ENCODE results near the gene ASXL1. TPM values are rescaled to one million over a fixed set of nuclear protein-coding genes. Genes with fewer than 3 reads are reported as not detected.
A peak's percentile ranks its signal among the peaks of the same experiment; 100 is the strongest.
"Not testable (repeated sequence)": the region's sequence is repeated elsewhere in the genome, so short reads cannot be mapped to it uniquely, and the experiment has no call there.

ASXL1 gene
- total and polyA plus RNA-seq, 4 experiments from 2014 or later = 8.8 to 127 (median 73.1) TPM

- no peak for DNase-seq
- Mint-ChIP-seq H3K9me3 (no peaks in the 10 kb centered on the region), H3K27ac (peak overlapping the region in 1 of 7 donors; percentile 75), H3K4me1 (no peaks in the 10 kb centered on the region), H3K36me3 (peaks cover 0 to 6% of the 10 kb centered on the region in 2 donors), H3K4me3 (no peak overlapping the region), H3K27me3 (no peaks in the 10 kb centered on the region)
- Histone ChIP-seq H3K27me3 (ENCODE audit: insufficient read depth, low read length) (no peaks in the 10 kb centered on the region), H3K36me3 (ENCODE audit: insufficient read depth, low read length) (no peaks in the 10 kb centered on the region), H3K9me3 (ENCODE audit: control insufficient read depth in 1 of 2, low read length in 2 of 2) (no peaks in the 10 kb centered on the region), H3K27ac (ENCODE audit: low read depth, low read length) (no peak overlapping the region), H3K4me3 (ENCODE audit: low read length in 2 of 2) (no peak overlapping the region), H3K4me1 (ENCODE audit: insufficient read depth, low read length) (no peaks in the 10 kb centered on the region)
- intact Hi-C loops (cut with micrococcal nuclease) = no loop called here
- POLR2A ChIA-PET (ENCODE audit: partially characterized antibody) = no interaction called here
- CTCF ChIA-PET (ENCODE audit: partially characterized antibody) = no interaction called here
Measured at GRCh38 chr20:32350421-32350820, 7.7 kb upstream of the ASXL1 start.

GRCh38 chr20:32352121-32352720 is 5.9 kb upstream of the ASXL1 start:
- H3K36me3 ChIP-seq (ENCODE audit: insufficient read depth, low read length) = no peaks in the 10 kb centered on the region
- intact Hi-C loops (cut with micrococcal nuclease) = no loop called here
- H3K4me3 ChIP-seq (ENCODE audit: low read length in 2 of 2) = no peak overlapping the region
- H3K9me3 ChIP-seq (ENCODE audit: control insufficient read depth in 1 of 2, low read length in 2 of 2) = no peaks in the 10 kb centered on the region
- no peaks in the 10 kb centered on the region for H3K27me3 ChIP-seq (ENCODE audit: insufficient read depth, low read length)
- Mint-ChIP-seq H3K4me1 (peaks cover under 1 to 3% (median 2%) of the 10 kb centered on the region in 4 donors), H3K27me3 (no peaks in the 10 kb centered on the region), H3K9me3 (no peaks in the 10 kb centered on the region), H3K27ac (peak overlapping the region in 1 of 7 donors; percentile 29), H3K36me3 (peaks cover 0 to 6% of the 10 kb centered on the region in 2 donors), H3K4me3 (no peak overlapping the region)
- ChIA-PET CTCF (ENCODE audit: partially characterized antibody) (no interaction called here), POLR2A (ENCODE audit: partially characterized antibody) (no interaction called here)
- no peak overlapping the region for H3K27ac ChIP-seq (ENCODE audit: low read depth, low read length)
- peaks cover 2% of the 10 kb centered on the region for H3K4me1 ChIP-seq (ENCODE audit: insufficient read depth, low read length)
- no peak for DNase-seq

GRCh38 chr20:32353848-32354496 is 4.2 kb upstream of the ASXL1 start:
- no peaks in the 10 kb centered on the region for H3K27me3 Mint-ChIP-seq
- H3K9me3 Mint-ChIP-seq = peaks cover 0 to 2% (median 0%) of the 10 kb centered on the region in 8 donors
- intact Hi-C loops (cut with micrococcal nuclease) = no loop called here
- Histone ChIP-seq H3K4me1 (ENCODE audit: insufficient read depth, low read length) (peaks cover 8% of the 10 kb centered on the region), H3K4me3 (ENCODE audit: low read length in 2 of 2) (no peak overlapping the region), H3K27ac (ENCODE audit: low read depth, low read length) (no peak overlapping the region), H3K27me3 (ENCODE audit: insufficient read depth, low read length) (no peaks in the 10 kb centered on the region), H3K9me3 (ENCODE audit: control insufficient read depth in 1 of 2, low read length in 2 of 2) (no peaks in the 10 kb centered on the region), H3K36me3 (ENCODE audit: insufficient read depth, low read length) (no peaks in the 10 kb centered on the region)
- no peak for DNase-seq
- H3K4me1 Mint-ChIP-seq = peaks cover 4 to 14% (median 6%) of the 10 kb centered on the region in 4 donors
- H3K4me3 Mint-ChIP-seq = no peak overlapping the region
- ChIA-PET CTCF (ENCODE audit: partially characterized antibody) (interaction anchor here (1.1 kb wide), 1 partner anchor 9 kb away, joined by 3 read pairs; no protein-coding TSS in a partner anchor), POLR2A (ENCODE audit: partially characterized antibody) (no interaction called here)
- H3K27ac Mint-ChIP-seq = no peak overlapping the region
- peaks cover 6% of the 10 kb centered on the region in 2 donors for H3K36me3 Mint-ChIP-seq

- Mint-ChIP-seq H3K4me1 (peaks cover 8 to 20% (median 12%) of the 10 kb centered on the region in 4 donors), H3K4me3 (no peak overlapping the region)
- H3K27ac ChIP-seq (ENCODE audit: low read depth, low read length) = no peak overlapping the region
Measured at GRCh38 chr20:32354592-32355416, 3.3 kb upstream of the ASXL1 start.

GRCh38 chr20:32355417-32355841 is 2.7 kb upstream of the ASXL1 start:
- Histone ChIP-seq H3K4me1 (ENCODE audit: insufficient read depth, low read length) (peaks cover 16% of the 10 kb centered on the region), H3K27me3 (ENCODE audit: insufficient read depth, low read length) (no peaks in the 10 kb centered on the region), H3K9me3 (ENCODE audit: control insufficient read depth in 1 of 2, low read length in 2 of 2) (no peaks in the 10 kb centered on the region), H3K36me3 (ENCODE audit: insufficient read depth, low read length) (no peaks in the 10 kb centered on the region), H3K4me3 (ENCODE audit: low read length in 2 of 2) (no peak overlapping the region), H3K27ac (ENCODE audit: low read depth, low read length) (no peak overlapping the region)
- no peaks in the 10 kb centered on the region for H3K27me3 Mint-ChIP-seq
- ChIA-PET CTCF (ENCODE audit: partially characterized antibody) (no interaction called here), POLR2A (ENCODE audit: partially characterized antibody) (no interaction called here)
- peaks cover 0 to 3% (median 0%) of the 10 kb centered on the region in 8 donors for H3K9me3 Mint-ChIP-seq
- H3K36me3 Mint-ChIP-seq = peaks cover 0 to 17% of the 10 kb centered on the region in 2 donors
- peaks cover 13 to 27% (median 17%) of the 10 kb centered on the region in 4 donors for H3K4me1 Mint-ChIP-seq
- H3K27ac Mint-ChIP-seq = peak overlapping the region in 1 of 7 donors; percentile 77
- intact Hi-C loops (cut with micrococcal nuclease) = no loop called here
- H3K4me3 Mint-ChIP-seq = no peak overlapping the region
- no peak for DNase-seq

More at GRCh38 chr20:32354592-32355416, 3.3 kb upstream of the ASXL1 start:
- Histone ChIP-seq H3K9me3 (ENCODE audit: control insufficient read depth in 1 of 2, low read length in 2 of 2) (no peaks in the 10 kb centered on the region), H3K27me3 (ENCODE audit: insufficient read depth, low read length) (no peaks in the 10 kb centered on the region), H3K36me3 (ENCODE audit: insufficient read depth, low read length) (no peaks in the 10 kb centered on the region), H3K4me1 (ENCODE audit: insufficient read depth, low read length) (peaks cover 9% of the 10 kb centered on the region), H3K4me3 (ENCODE audit: low read length in 2 of 2) (no peak overlapping the region)
- ChIA-PET POLR2A (ENCODE audit: partially characterized antibody) (no interaction called here), CTCF (ENCODE audit: partially characterized antibody) (no interaction called here)
- intact Hi-C loops (cut with micrococcal nuclease) = no loop called here
- Mint-ChIP-seq H3K9me3 (peaks cover 0 to 3% (median 0%) of the 10 kb centered on the region in 8 donors), H3K36me3 (peaks cover 5 to 14% of the 10 kb centered on the region in 2 donors), H3K27ac (peak overlapping the region in 2 of 7 donors; percentile 25 to 53), H3K27me3 (no peaks in the 10 kb centered on the region)
- no peak for DNase-seq

GRCh38 chr20:32355907-32356621 is 2.1 kb upstream of the ASXL1 start:
- Mint-ChIP-seq H3K4me3 (peak overlapping the region in 1 of 8 donors; percentile 91), H3K4me1 (peaks cover 17 to 33% (median 23%) of the 10 kb centered on the region in 4 donors), H3K27ac (peak overlapping the region in 1 of 7 donors; percentile 77), H3K36me3 (peaks cover 0 to 19% of the 10 kb centered on the region in 2 donors)
- H3K4me3 ChIP-seq (ENCODE audit: low read length in 2 of 2); DNase-seq; H3K27ac ChIP-seq (ENCODE audit: low read depth, low read length); H3K27me3 ChIP-seq (ENCODE audit: insufficient read depth, low read length); H3K36me3 ChIP-seq (ENCODE audit: insufficient read depth, low read length); POLR2A ChIA-PET (ENCODE audit: partially characterized antibody); CTCF ChIA-PET (ENCODE audit: partially characterized antibody); H3K27me3 Mint-ChIP-seq; H3K9me3 Mint-ChIP-seq; H3K9me3 ChIP-seq (ENCODE audit: control insufficient read depth in 1 of 2, low read length in 2 of 2); intact Hi-C loops (cut with micrococcal nuclease): not testable (repeated sequence)
- peaks cover 22% of the 10 kb centered on the region for H3K4me1 ChIP-seq (ENCODE audit: insufficient read depth, low read length)

Data from CD4-positive, alpha-beta memory T cell (primary cell).